ENCODE results near the gene BOD1L1. TPM values are rescaled to one million over a fixed set of nuclear protein-coding genes. Genes with fewer than 3 reads are reported as not detected.
"Not testable (repeated sequence)": the region's sequence is repeated elsewhere in the genome, so short reads cannot be mapped to it uniquely, and the experiment has no call there.

The BOD1L1 gene
- total and polyA plus RNA-seq, 2 donors (not counting 1 experiment from before 2014, with no cell fraction given), result 20.1 to 34.3 TPM

DNA sequence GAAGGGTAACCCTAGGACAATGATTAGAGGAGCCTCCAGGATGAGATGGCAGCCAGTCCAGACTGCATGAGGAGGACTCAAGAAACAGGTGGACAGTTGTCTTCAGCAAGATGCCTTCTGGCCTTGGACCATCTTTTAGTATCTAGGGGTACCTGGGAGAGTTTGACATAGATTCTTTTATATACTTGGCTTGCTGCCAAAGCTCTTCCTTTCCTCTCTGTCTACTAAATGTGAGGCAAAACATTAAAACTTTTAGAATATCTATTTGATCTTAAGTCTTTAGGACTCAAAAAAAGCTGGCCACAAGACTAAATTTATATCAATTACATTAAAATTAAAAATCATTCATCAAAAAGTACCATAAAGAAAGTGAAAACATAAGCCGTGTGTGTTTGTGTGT, 64.6 kb downstream of the BOD1L1 start:
- Histone ChIP-seq H3K79me2 (ENCODE audit: control insufficient read depth, insufficient read depth, low read length) (no peaks in the 10 kb centered on the region), H3K36me3 (ENCODE audit: control insufficient read depth, insufficient read depth, low read length) (no peaks in the 10 kb centered on the region), H3K4me2 (ENCODE audit: extremely low read depth, insufficient read depth, low read length) (no peak overlapping the region), H3K9me3 (ENCODE audit: control insufficient read depth, insufficient read depth, low read depth, low read length) (no peaks in the 10 kb centered on the region), H3K4me1 (ENCODE audit: control insufficient read depth, extremely low read depth, insufficient read depth, low read length) (no peaks in the 10 kb centered on the region), H3K27ac (ENCODE audit: insufficient read depth, low read length) (no peak overlapping the region), H3K4me3 (replicated peaks in 1 of 4; ENCODE audit: control extremely low read depth in 1 of 4, insufficient read depth in 1 of 4, low read depth in 3 of 4, low read length in 4 of 4) (no peak overlapping the region), H3K9ac (ENCODE audit: insufficient read depth, low read length) (no peak overlapping the region), H3K27me3 (ENCODE audit: control insufficient read depth, insufficient read depth, low read length) (no peaks in the 10 kb centered on the region), H2AFZ (ENCODE audit: low read length) (no peak overlapping the region), H4K20me1 (ENCODE audit: control insufficient read depth, extremely low read depth, insufficient read depth, low read length) (no peaks in the 10 kb centered on the region)
- TF ChIP-seq EZH2 (IDR thresholded peaks at IDR 0.05; ENCODE audit: low read length, missing control alignments), result no peak
- TF ChIP-seq, protein P1, sequence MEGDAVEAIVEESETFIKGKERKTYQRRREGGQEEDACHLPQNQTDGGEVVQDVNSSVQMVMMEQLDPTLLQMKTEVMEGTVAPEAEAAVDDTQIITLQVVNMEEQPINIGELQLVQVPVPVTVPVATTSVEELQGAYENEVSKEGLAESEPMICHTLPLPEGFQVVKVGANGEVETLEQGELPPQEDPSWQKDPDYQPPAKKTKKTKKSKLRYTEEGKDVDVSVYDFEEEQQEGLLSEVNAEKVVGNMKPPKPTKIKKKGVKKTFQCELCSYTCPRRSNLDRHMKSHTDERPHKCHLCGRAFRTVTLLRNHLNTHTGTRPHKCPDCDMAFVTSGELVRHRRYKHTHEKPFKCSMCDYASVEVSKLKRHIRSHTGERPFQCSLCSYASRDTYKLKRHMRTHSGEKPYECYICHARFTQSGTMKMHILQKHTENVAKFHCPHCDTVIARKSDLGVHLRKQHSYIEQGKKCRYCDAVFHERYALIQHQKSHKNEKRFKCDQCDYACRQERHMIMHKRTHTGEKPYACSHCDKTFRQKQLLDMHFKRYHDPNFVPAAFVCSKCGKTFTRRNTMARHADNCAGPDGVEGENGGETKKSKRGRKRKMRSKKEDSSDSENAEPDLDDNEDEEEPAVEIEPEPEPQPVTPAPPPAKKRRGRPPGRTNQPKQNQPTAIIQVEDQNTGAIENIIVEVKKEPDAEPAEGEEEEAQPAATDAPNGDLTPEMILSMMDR (conservative IDR thresholded peaks at IDR 0.05 in 1 of 2, IDR thresholded peaks at IDR 0.05 in 1 of 2; ENCODE audit: low read depth in 1 of 2, low read length in 2 of 2), result no peak
- no peak for DNase-seq (ENCODE audit: low read depth in 2 of 2)

DNA sequence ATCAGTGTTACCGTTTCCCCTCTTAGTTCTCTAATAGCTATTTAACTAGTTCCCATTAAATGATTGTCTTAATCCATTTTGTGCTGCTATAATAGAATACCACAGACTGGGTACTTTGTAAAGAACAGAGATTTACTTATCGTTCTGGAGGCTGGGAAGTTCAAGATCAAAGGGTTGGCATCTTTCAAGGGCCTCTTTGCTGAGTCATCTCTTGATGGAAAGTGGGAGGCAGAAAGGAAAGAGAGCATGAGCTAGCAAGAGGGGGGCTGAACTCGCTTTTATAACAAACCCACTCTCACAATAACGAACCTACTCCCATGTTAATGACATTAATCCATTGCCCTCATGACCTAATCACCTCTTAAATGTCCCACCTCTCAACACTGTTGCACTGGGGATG, 65.9 kb downstream of the BOD1L1 start:
- H3K4me1 ChIP-seq (ENCODE audit: control insufficient read depth, extremely low read depth, insufficient read depth, low read length), result no peaks in the 10 kb centered on the region
- H3K4me2 ChIP-seq (ENCODE audit: extremely low read depth, insufficient read depth, low read length), result no peak overlapping the region
- H3K9me3 ChIP-seq (ENCODE audit: control insufficient read depth, insufficient read depth, low read depth, low read length), result no peaks in the 10 kb centered on the region
- H3K27me3 ChIP-seq (ENCODE audit: control insufficient read depth, insufficient read depth, low read length), result no peaks in the 10 kb centered on the region
- no peaks in the 10 kb centered on the region for H3K79me2 ChIP-seq (ENCODE audit: control insufficient read depth, insufficient read depth, low read length)
- H3K9ac ChIP-seq (ENCODE audit: insufficient read depth, low read length), result no peak overlapping the region
- no peak overlapping the region for H2AFZ ChIP-seq (ENCODE audit: low read length)
- H3K36me3 ChIP-seq (ENCODE audit: control insufficient read depth, insufficient read depth, low read length), result no peaks in the 10 kb centered on the region
- no peak overlapping the region for H3K4me3 ChIP-seq (replicated peaks in 1 of 4; ENCODE audit: control extremely low read depth in 1 of 4, insufficient read depth in 1 of 4, low read depth in 3 of 4, low read length in 4 of 4)
- DNase-seq (ENCODE audit: low read depth in 2 of 2), result no peak
- H3K27ac ChIP-seq (ENCODE audit: insufficient read depth, low read length), result no peak overlapping the region
- H4K20me1 ChIP-seq (ENCODE audit: control insufficient read depth, extremely low read depth, insufficient read depth, low read length), result no peaks in the 10 kb centered on the region
- TF ChIP-seq, protein P1 (conservative IDR thresholded peaks at IDR 0.05 in 1 of 2, IDR thresholded peaks at IDR 0.05 in 1 of 2; ENCODE audit: low read depth in 1 of 2, low read length in 2 of 2), result no peak
- TF ChIP-seq EZH2 (IDR thresholded peaks at IDR 0.05; ENCODE audit: low read length, missing control alignments), result no peak

DNA sequence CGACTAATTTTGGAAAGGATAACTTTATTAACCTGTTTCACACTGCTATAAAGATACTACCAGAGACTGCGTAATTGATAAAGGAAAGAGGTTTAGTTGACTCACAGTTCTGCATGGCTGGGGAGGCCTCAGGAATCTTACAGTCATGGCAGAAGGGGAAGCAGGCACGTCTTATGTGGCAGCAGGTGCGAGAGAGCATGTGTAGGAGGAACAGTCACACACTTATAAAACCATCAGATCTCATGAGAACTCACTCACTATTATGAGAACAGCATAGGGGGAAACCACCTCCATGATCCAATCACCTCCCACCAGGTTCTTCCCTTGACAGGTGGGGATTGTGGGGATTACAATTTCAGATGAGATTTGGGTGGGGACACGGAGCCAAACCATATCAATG, 67.4 kb downstream of the BOD1L1 start:
- H4K20me1 ChIP-seq (ENCODE audit: control insufficient read depth, extremely low read depth, insufficient read depth, low read length); H3K4me3 ChIP-seq (replicated peaks in 1 of 4; ENCODE audit: control extremely low read depth in 1 of 4, insufficient read depth in 1 of 4, low read depth in 3 of 4, low read length in 4 of 4); H3K9ac ChIP-seq (ENCODE audit: insufficient read depth, low read length); H3K36me3 ChIP-seq (ENCODE audit: control insufficient read depth, insufficient read depth, low read length); H3K27me3 ChIP-seq (ENCODE audit: control insufficient read depth, insufficient read depth, low read length); H2AFZ ChIP-seq (ENCODE audit: low read length); H3K9me3 ChIP-seq (ENCODE audit: control insufficient read depth, insufficient read depth, low read depth, low read length); H3K4me1 ChIP-seq (ENCODE audit: control insufficient read depth, extremely low read depth, insufficient read depth, low read length); H3K79me2 ChIP-seq (ENCODE audit: control insufficient read depth, insufficient read depth, low read length); H3K4me2 ChIP-seq (ENCODE audit: extremely low read depth, insufficient read depth, low read length); DNase-seq (ENCODE audit: low read depth in 2 of 2); H3K27ac ChIP-seq (ENCODE audit: insufficient read depth, low read length): not testable (repeated sequence)
